ENCODE data around the gene JPH3.

DNA sequence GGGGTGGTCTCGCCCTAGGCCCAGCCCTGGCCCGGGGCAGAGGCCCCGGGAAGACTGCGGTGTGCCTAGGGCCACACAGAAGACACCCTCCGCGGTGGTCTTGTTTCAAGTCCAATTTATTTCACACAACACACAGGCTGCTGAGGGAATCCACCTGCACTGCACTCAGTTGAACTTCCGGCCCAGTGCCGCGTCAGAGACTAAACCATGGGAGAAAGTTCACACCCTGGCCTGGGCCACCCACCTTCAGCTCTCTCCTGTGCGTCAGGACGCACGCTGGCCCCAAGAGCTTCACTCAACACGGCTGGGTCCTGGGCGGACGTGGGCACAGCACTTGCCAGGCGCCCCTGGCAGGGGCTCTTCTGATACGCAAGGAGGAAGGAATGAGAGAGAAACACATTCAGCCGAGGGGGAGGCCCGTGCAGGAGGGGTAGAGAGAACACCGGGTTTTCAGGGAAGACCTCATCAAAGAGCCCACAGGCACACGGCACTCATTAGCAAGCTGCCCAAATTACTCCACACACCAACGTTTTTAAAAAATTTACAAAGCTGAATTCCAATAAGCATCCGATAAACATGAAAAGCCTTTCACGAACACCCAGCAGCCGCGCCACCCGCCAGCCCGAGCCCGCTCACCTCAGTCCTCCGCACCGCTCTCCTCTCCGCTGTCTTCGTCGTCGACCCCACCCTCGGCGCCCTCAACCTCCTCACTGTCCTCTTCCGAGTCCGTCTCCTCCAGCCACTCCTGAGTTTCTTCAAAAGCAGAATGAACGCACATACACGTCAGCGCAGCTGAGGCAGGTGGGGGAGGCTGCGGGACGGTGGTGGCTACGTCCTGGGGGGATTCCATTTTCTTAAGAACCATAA is 105.6 kb downstream of the JPH3 start:
- TF ChIP-seq, protein P1, sequence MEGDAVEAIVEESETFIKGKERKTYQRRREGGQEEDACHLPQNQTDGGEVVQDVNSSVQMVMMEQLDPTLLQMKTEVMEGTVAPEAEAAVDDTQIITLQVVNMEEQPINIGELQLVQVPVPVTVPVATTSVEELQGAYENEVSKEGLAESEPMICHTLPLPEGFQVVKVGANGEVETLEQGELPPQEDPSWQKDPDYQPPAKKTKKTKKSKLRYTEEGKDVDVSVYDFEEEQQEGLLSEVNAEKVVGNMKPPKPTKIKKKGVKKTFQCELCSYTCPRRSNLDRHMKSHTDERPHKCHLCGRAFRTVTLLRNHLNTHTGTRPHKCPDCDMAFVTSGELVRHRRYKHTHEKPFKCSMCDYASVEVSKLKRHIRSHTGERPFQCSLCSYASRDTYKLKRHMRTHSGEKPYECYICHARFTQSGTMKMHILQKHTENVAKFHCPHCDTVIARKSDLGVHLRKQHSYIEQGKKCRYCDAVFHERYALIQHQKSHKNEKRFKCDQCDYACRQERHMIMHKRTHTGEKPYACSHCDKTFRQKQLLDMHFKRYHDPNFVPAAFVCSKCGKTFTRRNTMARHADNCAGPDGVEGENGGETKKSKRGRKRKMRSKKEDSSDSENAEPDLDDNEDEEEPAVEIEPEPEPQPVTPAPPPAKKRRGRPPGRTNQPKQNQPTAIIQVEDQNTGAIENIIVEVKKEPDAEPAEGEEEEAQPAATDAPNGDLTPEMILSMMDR (IDR thresholded peaks at IDR 0.05) = no peak
- TF ChIP-seq POLR2A (IDR thresholded peaks at IDR 0.05) = no peak
